Right lobe of liver (tissue), 4 donors: ENCODE measurements around the gene CNOT2.

Experiments used
- CTCF ChIP-seq, 4 donors: fragments of 200-600 bp in 3 of 4; fragments of 450-650 bp in 1 of 4; IDR thresholded peaks; one replicate each; pipeline versions ENCODE4 v1.5.1 to v1.8.0; 2016 to 2022; ENCODE audit warnings: antibody characterized with exemption in 4 of 4, mild to moderate bottlenecking in 2 of 4
- POLR2A ChIP-seq: fragments of 450-650 bp; IDR thresholded peaks from one replicate; pipeline ENCODE4 v1.6.1; 2017; ENCODE audit warnings: antibody characterized with exemption, mild to moderate bottlenecking
- donor health status: DM: no; HTN: no; CAD: no.
- donor health status: DM: no; HTN: no; CAD: no.
- donor health status: DM: no; HTN: yes; CAD: no.

- no peak for TF ChIP-seq CTCF (IDR thresholded peaks at IDR 0.05)
- TF ChIP-seq POLR2A: no peak
Measured at GRCh38 chr12:70249903-70250302, 6.7 kb downstream of the CNOT2 start.
